Skin epidermis (tissue), 12 donors: Measurements from ENCODE around the gene PTPRS.
"Not testable (repeated sequence)": the region's sequence is repeated elsewhere in the genome, so short reads cannot be mapped to it uniquely, and the experiment has no call there.

Experiments used
- H3K27ac ChIP-seq, 21 experiments: fragments of 200-600 bp; sonication (generic) in 11 of 21; one replicate each; pipeline ENCODE4 v1.5.0; 2020; ENCODE audit warnings: mild to moderate bottlenecking in 3 of 21, inconsistent platforms in 2 of 21, moderate library complexity in 2 of 21
- H3K4me3 ChIP-seq, 7 experiments: fragments of 200-600 bp; sonication (generic) in 2 of 7; one replicate each; pipeline ENCODE4 v1.5.0; 2020; ENCODE audit warnings: inconsistent platforms in 2 of 7, mild to moderate bottlenecking in 2 of 7, moderate library complexity in 1 of 7

The PTPRS gene

DNA sequence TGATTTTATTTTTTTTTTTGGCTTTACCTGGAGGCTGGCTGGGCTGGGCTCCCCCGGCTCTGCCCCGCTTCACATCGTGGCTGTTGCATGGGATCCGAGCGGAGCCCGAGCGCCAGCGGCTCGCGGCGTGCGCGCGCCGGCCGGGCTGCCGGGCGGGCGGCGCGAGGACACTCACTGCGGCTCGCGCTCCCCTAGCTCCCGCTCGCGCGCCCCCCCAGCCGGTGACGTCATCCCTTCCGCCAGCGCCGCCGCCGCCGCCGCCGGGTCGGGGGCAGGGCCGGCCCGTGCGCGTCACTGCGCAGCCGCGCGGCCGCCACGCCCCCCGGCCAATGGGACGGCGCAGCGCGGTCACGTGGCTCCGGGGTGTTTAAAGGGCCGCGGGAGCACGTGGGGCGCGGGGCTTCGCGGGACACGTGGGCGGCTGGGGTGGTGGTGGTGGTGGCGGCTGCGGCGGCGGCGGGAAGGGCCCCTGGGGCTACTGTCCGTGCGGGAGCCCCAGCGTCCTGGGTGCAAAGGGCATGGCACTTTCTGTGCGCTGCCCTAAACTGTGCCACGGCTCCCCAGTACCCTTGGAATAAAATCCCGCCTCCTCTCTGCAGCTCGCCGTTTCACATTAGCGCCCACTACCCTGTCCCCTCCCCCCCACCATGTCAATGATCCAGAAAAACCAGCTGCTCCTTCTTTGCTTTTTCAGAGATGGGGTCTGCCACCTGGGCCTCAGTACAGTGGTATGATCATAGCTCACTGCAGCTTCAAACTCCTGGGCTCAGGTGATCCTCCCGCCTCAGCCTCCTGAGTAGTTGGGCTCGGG is at the start of gene PTPRS:
Gene PTPRS, minus strand, starts transcription at position 176 of the 811 bp plus-strand sequence. CDS start 54,672 bp downstream, outside the sequence.
- Histone ChIP-seq H3K4me3 (peak within 1 kb of the TSS; percentile 28 to 61 (median 47)), H3K27ac (peak within 1 kb of the TSS in 1 of 21 experiments; percentile 23)

DNA sequence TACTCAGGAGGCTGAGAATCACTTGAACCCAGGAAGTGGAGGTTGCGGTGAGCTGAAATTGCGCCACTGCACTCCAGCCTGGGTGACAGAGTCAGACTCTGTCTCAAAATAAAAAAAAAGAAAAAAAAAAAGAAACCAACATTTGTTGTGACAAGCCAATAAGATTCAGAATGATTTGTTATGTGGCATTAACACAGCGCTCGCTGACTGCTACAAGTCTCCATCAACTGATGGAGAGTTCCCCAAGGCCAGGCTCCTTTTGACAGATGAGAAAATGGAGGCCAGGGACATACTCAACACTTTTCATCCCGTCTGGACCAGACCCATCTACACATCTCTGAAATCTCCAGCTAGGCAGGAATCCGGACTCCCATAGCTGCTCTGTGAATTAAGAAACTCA is 48.7 kb upstream of the PTPRS start:
- Histone ChIP-seq H3K4me3 (no peak overlapping the region), H3K27ac (no peak overlapping the region)

DNA sequence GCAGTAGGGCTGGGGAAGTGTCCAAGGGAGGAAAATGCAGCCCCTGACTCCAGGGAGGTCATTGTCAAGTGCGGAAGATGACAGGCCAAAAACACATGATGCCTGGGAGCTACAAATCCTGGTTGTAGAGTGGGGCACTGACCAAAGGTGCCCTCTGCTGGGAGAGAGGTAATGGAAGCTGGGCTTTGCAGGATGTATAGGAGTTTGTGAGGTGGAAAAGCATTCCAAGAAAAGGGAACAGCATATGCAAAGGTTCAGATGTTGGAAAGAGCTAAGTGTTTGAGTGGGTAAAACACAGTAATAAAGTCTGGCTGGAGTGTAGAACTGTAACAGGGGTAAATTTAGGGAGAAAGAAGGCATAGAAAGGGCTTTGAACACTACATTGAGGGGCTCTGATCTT is 46.9 kb upstream of the PTPRS start:
- Histone ChIP-seq H3K27ac (no peak overlapping the region), H3K4me3 (no peak overlapping the region)

DNA sequence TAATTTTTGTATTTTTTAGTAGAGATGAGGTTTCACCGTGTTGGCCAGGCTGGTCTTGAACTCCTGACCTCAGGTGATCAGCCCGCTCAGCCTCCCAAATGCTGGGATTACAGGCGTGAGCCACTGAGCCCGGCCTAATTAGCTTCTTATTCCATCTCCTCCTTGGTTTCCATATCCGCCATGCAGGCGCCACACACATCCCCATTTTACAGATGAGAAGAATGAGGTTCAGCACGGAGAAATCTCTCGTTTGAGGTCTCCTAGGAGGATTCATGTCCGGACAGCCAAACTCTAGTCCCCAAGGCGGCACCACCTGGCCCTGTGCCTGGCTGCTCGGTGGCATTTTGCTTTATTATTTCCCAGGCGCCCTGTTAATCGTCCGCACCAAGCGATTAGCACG is 46.2 kb upstream of the PTPRS start:
- no peak overlapping the region for H3K4me3 ChIP-seq
- H3K27ac ChIP-seq: no peak overlapping the region

DNA sequence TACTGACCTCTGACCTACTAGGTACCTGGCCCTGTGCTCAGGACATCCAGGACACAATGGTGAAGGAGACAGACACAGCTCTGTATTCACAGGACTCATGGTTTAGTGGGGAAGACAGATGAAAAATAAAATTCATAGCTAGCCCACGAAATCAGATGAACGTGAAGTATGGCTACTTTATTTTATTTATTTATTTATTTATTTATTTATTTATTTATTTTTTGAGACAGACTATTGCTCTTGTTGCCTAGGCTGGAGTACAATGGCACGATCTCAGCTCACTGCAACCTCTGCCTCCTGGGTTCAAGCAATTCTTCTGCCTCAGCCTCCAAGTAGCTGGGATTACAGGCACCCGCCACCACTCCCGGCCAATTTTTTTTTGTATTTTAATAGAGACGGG is 40.6 kb upstream of the PTPRS start:
- not testable (repeated sequence) for H3K27ac ChIP-seq, H3K4me3 ChIP-seq

DNA sequence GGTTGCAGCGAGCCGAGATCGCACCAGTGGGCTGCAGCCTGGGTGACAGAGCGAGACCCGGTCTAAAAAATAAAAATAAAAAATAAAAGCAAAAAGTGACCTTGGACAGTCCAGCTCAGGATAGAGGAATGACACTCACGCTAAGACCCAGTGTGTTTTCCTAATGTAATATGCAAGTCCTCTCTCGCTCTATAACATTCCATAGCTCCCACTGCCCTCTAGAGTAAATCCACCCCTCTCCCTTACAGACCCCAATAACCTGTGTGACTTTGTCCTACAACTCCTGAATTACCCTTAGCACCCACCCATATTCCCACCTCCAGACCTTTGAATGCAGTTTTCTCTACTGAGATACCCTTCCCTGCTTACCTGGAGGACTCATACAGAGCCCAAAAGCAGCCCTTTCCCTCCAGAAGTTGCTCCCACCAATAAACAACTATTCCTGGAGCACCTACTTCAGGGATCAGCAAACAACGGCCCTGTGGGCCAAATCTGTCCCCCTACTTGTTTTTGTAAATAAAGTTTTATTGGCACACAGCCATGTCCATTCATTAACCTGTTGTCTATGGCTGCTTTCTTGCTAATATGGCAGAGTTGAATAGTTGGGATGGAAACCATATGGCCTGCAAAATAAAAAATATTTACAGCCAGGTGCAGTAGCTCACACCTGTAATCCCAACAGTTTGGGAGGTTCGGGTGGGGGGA is 39.8 kb upstream of the PTPRS start:
- Histone ChIP-seq H3K4me3 (no peak overlapping the region), H3K27ac (no peak overlapping the region)

DNA sequence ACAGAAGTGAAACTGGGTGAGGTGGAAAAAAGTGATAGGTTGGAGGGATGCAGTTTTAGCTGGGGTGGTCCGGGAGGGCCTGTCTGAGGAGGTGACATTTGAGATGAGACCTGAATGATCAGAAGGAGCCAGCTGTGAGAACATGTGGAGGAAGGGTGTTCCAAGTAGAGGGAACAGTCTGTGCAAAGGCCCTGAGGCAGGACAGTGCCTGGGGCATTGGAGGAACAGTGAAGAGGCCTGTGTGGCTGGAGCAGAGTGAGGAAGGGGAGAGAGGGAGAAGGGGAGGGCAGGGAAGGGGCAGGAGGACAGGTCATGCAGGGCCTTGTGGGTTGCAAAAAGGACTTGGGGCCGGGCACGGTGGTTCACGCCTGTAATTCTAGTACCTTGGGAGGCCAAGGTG is 36.3 kb upstream of the PTPRS start:
- H3K4me3 ChIP-seq: no peak overlapping the region
- H3K27ac ChIP-seq: no peak overlapping the region

DNA sequence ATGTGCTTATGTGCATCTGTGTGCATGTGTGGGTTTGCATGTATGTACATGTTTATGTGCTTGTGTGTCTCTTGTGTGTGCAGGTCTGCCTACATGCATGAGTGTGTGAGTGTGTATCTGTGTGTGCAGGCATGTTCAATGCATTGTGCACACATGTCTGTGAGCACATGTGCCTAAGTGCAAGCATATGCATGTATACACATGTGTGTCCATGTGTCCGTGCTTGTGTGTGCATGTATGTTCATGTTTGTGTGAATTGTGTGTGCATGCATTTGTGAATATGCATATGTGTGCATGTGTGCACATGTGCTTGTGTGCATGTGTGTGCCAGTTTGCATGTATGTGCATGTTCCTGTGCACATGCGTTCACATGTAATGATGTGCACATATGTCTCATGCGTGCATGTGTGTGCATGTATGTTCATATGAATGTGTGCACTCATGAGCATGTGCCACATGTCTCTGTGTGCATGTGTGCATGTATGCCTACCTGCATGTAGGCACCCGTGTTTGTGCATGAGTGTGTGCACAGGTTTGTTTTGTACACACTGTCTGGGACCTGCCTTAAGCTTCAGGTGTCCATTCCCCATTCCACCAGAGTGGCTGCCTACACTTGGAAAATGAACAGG is 32.1 kb upstream of the PTPRS start:
- no peak overlapping the region for H3K4me3 ChIP-seq
- no peak overlapping the region for H3K27ac ChIP-seq

DNA sequence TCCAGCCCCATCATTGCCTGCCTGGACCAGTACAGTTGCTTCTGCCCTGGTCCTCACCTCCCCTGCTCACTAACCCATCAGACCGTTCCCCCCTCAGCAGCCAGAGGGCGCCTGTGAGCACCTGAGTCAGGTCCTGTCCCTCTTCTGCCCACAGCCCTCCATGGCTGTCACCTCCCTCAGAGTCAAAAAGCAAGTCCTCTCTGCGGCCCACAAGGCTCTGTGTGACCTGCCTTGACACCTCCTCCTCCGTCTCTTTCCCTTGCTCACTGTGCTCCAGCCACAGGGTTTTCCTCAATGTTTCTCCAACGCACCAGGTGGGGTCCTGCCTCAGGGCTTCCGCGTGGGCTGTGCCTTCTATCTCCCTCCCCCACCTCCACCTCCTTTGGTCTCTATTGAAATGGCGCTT is 29.4 kb upstream of the PTPRS start:
- Histone ChIP-seq H3K27ac (no peak overlapping the region), H3K4me3 (no peak overlapping the region)

DNA sequence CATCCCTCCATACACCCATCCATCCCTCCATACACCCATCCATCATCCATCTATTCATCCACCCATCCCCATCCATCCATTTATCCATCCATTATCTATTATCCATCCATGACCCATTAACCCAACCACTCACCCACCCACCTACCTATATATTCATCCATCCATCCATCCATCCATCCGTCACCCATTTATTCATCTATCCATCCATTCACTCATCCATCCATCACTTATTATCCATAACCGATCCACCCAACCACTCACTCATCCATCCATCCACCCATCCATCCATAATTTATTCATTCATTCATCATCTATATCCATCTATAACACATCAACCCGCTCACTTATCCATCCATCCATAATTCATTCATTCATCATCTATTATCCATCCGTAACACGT is 28.7 kb upstream of the PTPRS start:
- no peak overlapping the region for H3K4me3 ChIP-seq
- H3K27ac ChIP-seq: no peak overlapping the region

DNA sequence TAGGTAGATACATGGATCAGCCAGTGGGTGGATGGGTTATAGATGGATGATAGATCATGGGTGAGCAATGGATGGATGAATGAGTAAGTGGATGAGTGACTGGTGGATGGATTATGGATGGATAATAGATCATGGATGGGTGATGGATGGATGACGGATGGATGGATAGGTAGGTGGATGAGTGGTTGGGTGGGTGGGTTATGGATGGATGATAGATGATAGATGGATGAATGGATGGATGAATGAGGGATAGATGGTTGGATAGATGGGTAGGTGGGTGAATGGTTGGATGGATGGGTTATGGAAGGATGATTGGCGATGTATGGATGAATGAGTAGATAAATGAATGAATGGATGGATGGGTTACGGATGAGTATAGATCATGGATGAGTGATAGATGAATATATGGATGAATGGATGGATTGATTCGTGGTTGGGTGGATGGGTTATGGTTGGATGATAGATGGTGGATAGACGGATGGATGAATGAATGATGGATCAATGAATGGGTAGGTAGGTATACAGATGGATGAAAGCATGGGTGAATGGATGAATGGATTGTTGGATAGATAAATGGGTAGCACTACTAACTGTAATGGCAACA is 27.0 kb upstream of the PTPRS start:
- Histone ChIP-seq H3K27ac (no peak overlapping the region), H3K4me3 (no peak overlapping the region)

DNA sequence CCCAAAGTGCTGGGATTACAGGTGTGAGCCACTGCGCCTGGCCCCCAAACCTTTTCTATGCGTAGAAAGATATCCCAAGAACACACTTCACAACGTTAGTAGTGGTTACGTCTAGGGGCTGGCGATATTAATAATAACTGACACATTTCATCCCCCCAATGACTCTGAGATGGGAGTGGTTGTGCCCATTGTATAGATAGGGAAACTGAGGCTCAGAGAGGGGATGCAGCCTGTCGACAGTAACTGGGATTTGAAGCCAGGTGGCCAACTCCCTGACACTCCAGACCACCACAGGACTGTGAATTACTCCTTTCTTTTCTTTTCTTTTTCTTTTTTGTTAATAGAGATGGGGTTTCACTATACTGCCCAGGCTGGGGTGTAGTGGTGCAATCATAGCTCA is 25.3 kb upstream of the PTPRS start:
- Histone ChIP-seq H3K27ac (no peak overlapping the region), H3K4me3 (no peak overlapping the region)

DNA sequence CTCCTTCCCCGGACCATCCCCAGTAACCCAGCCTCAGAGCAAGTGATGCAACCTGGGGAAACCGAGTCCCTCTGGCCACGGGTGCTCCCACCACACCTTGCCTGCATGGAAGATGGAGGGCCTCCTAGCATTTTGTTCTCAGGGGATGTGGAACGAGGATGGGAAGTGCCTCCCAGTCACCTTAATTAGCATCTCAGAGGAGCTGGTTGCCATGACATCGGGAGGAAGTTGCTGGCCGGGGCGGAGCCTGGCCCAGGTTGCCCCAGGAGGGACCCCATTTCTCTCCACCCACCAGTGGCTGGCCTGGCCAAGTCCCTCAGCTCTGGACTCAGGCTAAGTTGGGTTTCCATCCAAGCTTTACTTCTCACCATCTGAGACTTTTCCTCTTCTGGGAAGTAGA is 24.1 kb upstream of the PTPRS start:
- H3K27ac ChIP-seq: no peak overlapping the region
- H3K4me3 ChIP-seq: no peak overlapping the region

DNA sequence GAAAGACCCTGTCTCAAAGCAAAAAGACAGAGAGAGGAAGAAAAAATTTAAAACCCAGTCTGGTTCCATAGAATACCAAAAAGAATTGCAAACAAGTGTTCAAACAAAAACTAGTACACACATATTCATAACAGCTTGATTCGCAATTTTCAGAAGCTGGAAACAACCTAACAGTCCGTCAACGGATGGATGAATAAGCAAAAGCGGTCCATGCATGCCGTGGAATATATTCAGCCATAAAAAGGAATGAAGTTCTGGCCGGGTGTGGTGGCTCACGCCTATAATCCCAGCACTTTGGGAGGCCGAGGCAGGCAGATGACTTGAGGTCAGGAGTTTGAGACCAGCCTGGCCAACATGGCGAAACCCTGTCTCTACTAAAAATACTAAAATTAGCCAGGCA is 21.2 kb upstream of the PTPRS start:
- not testable (repeated sequence) for H3K27ac ChIP-seq, H3K4me3 ChIP-seq

DNA sequence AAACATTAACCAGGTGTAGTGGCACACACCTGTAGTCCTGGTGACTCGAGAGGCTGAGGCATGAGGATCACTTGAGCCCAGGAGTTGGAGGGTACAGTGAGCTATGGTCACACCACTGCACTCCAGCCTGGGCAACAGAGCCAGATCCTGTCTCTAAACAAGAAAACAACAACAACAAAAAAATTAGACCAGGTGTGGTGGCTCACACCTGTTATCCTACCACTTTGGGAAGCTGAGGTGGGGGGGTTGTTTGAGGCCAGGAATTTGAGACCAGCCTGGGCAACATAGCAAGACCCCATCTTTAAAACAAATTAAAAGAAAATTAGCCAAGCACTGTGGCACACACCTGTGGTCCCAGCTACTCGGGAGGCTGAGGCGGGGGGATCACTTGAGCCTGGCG is 20.8 kb upstream of the PTPRS start:
- H3K27ac ChIP-seq: no peak overlapping the region
- H3K4me3 ChIP-seq: no peak overlapping the region

DNA sequence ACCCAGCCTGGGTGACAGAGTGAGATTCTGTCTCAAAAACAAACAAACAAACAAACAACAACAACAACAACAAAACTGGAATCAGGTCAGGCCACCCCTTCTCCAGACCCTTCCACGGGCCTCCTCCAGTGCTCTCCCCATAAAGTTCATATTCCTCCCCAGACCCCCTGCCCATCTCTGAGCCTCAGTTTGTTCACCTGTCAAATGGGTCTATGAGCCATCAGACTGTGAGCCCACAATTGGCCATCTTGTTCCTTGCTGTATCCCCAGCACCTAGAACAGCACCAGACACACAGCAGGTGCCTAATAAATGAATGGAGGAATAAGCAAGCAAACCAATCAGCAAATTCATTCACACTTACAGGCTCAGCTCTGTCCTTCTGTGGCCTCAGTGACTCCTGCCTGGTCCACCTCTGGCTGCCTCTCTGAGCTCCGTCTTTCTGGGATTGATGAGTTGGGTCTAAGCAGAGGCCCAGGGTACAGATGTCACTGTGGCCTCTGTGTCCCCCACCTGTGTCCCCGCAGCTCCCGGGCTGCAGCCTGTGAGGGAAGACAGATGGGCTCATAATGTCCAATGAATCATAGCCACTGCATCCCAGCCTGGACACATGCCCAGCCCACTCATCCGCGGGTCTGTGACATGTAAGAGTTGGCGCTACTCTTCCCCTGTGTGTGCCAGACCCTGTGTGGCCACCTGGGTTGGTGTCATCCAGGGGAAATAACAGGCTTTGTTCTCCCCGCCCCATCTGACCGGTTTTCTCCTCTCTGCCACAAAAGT is 19.6 kb upstream of the PTPRS start:
- H3K4me3 ChIP-seq: no peak overlapping the region
- no peak overlapping the region for H3K27ac ChIP-seq

DNA sequence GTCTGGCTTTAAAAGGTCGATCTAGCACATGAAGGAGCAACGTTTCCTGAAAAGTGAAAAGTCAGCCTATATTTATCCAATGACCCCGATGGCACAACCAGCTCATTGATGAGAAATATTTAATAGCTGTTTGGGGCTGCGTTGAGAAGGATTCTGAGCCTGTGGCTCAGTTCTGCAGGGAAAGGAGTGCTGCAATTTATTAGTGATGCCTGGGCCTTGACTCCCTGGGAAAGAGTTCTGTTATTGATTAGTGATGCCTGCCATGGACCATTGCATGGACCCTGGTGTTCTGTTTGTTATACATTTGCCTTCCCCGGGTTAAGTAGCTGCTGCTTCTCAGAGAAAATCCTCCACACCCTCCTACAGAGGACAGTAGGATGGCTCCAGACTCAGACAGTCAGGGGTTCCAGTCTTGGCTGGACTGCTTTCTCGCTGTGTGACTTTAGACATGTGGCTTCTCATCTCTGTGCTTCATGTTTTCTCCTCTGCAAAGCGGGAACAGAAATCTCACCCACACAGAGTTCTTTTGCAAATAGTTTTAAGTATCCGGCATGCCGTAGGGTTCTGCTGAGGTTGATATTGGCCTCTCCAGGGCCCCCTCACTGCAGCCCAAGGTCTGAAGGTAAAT is 17.7 kb upstream of the PTPRS start:
- no peak overlapping the region for H3K27ac ChIP-seq

DNA sequence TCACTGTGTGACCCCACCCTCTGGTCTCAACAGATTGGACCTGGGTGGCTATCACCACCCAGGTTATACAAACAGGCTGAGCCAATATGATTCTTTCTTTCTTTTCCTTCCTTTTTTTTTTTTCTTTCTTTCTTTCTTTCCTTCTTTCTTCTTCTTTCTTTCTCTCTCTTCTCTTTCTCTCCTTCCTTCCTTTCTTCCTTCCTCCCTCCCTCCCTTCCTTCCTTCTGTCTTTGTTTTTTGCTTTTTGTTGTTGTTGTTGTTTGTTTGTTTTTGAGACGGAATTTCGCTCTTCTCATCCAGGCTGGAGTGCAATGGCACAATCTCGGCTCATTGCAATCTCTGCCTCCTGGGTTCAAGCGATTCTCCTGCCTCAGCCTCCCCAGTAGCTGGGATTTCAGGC is 17.0 kb upstream of the PTPRS start:
- Histone ChIP-seq H3K4me3 (no peak overlapping the region), H3K27ac (no peak overlapping the region)

More for the DNA sequence above, 17.7 kb upstream of the PTPRS start:
- H3K4me3 ChIP-seq: no peak overlapping the region

DNA sequence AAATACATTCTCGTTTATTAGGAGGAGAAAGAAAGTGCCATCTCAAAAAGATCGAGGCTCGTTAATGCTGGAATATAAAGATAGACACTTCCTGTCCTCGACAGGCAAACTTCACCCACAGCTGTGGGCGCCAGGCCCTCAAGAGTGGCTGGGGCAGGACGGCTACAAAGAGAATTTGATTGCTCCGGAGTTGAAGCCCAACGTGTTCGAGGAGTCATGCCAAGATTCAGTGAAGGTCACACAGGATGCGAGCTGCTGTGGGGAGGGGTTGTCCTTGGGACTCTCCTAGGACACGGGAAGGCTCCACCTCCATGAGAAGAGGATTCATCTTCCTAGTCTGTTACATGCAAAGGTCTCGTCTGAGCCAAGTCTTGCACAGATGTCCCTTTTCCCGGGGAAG is 16.3 kb upstream of the PTPRS start:
- Histone ChIP-seq H3K27ac (no peak overlapping the region), H3K4me3 (no peak overlapping the region)
